AG08395 (cell line): ENCODE data around the gene TSPAN1.
A peak's percentile ranks its signal among the peaks of the same experiment; 100 is the strongest.
"Not testable (repeated sequence)": the region's sequence is repeated elsewhere in the genome, so short reads cannot be mapped to it uniquely, and the experiment has no call there.

Source experiments
- DNase-seq: peaks from one replicate; pipeline ENCODE4 v3.0.0; 2012; ENCODE audit warnings: mixed read lengths, low spot score

TSPAN1 gene

DNA sequence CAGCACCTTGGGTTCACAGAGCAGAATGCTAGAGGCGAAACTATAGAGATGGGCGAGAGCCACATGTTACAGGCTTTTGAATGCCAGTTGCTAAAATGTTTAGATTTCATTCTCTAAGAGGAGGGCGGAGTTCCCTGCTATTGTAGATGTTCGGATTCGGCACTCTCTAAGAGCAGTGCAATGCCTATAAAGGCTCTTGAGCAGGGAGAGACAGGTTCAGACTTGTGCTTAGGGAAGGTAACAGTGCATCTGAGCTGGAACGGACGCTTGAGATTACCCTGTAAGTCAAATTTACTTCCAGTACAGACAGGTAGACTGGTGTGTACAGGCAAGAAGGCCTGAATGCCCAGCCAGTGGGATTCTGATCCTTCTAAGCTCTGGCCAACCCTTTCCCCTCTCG lies 43.6 kb downstream of the TSPAN1 start:
- DNase-seq = no peak

- no peak for DNase-seq
These were observed 44.9 kb downstream of the TSPAN1 start for GRCh38 chr1:46219551-46220520.

DNA sequence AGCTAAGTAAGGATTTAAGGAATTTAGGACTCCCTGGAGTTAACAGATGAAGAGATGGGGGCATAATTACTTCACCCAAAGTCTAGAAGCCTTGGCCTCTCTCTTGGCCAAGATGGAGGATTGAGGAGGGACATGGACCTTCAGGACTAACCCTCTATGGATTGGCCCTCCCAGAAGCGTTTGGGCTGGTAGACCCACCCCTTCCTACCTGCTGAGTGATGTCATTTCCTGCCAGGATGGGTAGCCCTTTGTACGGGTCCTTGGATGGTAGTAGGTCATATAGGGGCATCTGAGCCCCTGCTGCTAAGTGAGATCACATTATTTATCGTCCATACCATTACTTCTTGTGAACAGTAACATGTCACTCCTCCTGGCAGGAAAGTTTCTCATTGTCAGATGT lies 45.9 kb downstream of the TSPAN1 start:
- DNase-seq = no peak

DNA sequence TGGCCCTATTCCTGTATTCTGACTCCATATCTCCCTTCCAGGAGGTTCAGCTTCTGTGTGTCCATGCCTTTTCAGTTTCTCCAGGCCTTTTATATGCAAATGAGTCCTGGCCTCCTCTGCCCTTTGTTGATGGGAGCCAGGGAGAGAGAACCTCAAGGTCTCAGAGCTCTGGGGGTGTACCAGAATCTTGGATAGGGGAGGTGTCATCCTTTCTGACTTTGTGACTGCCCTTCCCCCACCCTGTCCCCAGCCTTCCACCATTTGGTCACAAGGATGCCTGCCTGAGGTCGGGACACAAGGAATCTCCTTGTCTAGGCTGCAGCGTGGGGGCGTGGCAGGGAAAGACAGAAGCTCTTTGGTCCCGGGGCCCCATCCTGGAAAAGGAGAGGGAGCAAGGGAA lies 46.9 kb downstream of the TSPAN1 start:
- DNase-seq = no peak

GRCh38 chr1:46223055-46223454 lies 48.2 kb downstream of the TSPAN1 start:
- DNase-seq = not testable (repeated sequence)

DNA sequence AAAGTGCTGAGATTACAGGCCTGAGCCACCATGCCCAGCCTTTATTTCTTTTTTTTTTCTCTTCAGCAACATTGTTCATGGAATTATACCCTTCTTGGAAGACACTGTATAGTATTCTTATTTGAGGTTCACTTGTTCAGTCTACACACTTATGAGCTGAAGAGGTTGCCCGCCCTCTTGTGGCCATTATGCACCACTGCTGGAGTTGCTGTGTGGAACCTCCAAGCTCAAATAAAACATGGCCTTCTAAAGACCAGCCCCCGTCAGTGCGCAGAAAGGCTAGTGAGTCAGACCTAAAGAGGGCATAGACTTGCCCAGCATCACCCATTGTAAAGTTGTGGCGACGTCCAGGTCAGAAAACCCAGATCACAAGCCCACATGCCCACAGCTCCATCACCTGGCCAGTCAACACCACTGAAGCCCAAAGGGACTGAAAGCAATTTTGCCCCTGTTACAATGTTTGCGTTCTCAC lies 48.6 kb downstream of the TSPAN1 start:
- DNase-seq = peak; percentile 81

DNA sequence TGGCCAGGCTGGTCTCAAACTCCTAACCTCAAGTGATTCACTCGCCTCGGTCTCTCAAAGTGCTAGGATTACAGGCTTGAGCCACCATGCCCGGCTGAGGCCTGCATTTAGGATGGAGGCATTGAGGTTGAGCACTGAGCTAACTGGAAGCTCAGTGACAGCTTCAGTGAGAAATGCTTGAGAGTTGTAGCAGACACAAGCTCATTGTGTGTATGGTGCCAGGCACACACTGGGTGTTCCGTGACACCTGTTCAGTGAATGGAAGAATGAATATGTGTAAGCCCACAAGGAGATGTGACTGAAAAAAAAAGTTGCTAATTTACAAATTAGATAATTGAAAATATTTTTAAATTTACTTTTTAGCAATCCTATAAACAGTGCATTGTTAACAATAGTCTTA lies 50.1 kb downstream of the TSPAN1 start:
- DNase-seq = no peak

DNA sequence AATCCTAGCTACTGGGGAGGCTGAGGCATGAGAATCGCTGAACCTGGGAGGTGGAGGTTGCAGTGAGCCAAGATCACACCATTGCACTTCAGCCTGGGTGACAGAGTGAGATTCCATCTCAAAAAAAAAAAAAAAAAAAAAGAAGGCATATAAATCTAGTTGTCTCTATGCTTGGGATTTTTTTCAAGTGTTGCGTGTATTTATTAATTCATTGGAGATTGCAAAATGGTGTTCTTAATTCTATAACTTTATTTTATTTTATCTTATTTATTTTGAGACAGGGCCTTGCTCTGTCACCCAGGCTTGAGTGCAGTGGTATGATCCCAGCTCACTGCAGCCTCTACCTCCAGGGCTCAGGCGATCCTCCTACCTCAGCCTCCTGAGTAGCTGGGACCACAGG lies 56.3 kb downstream of the TSPAN1 start:
- DNase-seq = not testable (repeated sequence)
